ENCODE data around the gene SLC36A3.

Gene SLC36A3

DNA sequence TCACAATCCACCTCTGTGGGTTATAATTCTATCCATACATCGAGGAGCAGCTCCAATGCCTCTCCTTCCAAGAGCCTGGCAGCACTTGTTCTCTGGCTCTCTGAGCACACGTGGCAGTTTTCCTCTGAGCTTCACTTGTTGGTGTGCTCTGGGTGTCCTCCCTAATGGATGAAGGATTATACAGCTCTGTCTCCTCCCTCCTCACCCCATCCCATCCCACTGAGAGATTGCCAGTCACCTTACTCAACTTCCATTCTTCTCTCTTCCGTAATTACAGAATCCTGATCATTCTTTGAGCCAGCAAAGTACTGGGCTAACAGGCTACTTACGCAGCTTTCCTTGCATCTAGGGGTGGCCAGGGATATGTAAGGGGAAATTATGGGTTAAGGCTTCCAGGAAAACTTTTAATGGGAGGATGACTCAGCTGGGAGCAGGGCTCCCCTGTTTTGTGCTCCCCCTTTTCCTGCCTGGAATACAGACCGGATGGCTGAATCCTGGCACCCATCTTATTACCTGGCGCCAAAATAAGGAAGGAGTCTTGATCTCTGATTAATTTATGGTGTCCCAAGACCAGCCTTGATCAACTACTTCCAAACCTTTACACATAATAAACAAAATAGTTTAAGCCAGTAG, 73.4 kb downstream of the SLC36A3 start:
- no peak overlapping the region for H3K9ac ChIP-seq (ENCODE audit: low read length)
- H3K9me3 ChIP-seq (ENCODE audit: control insufficient read depth, low read length): no peaks in the 10 kb centered on the region
- H3K4me1 ChIP-seq (ENCODE audit: control insufficient read depth, insufficient read depth, low read length): no peaks in the 10 kb centered on the region
- no peaks in the 10 kb centered on the region for H3K36me3 ChIP-seq (ENCODE audit: control insufficient read depth, insufficient read depth, low read length)
- H3K4me3 ChIP-seq (ENCODE audit: low read length): no peak overlapping the region
- no peaks in the 10 kb centered on the region for H3K27me3 ChIP-seq (ENCODE audit: control insufficient read depth, insufficient read depth, low read length)

DNA sequence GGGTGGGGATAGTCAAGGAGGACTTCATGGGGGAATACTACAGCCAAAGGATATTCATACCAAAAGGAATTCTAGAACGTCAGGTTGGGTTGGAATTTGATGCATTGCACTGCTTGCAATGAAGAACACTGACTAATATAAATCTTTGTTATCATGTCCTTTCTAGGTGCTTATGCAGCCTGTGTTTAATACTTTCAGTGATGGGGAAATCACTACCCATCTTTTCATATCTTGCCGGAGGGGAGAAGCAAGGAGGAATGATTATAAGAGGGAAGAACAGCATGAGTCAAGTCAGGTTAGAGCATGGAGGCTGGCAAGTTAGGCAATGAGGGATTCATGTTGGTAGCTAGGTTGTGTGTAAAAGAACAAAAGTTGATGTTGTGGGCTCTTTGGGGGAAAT, 74.6 kb downstream of the SLC36A3 start:
- Histone ChIP-seq H3K27me3 (ENCODE audit: control insufficient read depth, insufficient read depth, low read length) (no peaks in the 10 kb centered on the region), H3K9me3 (ENCODE audit: control insufficient read depth, low read length) (no peaks in the 10 kb centered on the region), H3K4me1 (ENCODE audit: control insufficient read depth, insufficient read depth, low read length) (no peaks in the 10 kb centered on the region), H3K9ac (ENCODE audit: low read length) (no peak overlapping the region), H3K4me3 (ENCODE audit: low read length) (no peak overlapping the region), H3K36me3 (ENCODE audit: control insufficient read depth, insufficient read depth, low read length) (no peaks in the 10 kb centered on the region)

- Histone ChIP-seq H3K9me3 (ENCODE audit: control insufficient read depth, low read length) (no peaks in the 10 kb centered on the region), H3K9ac (ENCODE audit: low read length) (no peak overlapping the region), H3K4me1 (ENCODE audit: control insufficient read depth, insufficient read depth, low read length) (peaks cover 3% of the 10 kb centered on the region), H3K27me3 (ENCODE audit: control insufficient read depth, insufficient read depth, low read length) (no peaks in the 10 kb centered on the region), H3K36me3 (ENCODE audit: control insufficient read depth, insufficient read depth, low read length) (no peaks in the 10 kb centered on the region), H3K4me3 (ENCODE audit: low read length) (no peak overlapping the region)
Measured at GRCh38 chr5:151227918-151228447, 75.6 kb downstream of the SLC36A3 start.
